Karpas-422 (cell line): Measurements from ENCODE around the gene MDGA2. TPM values are rescaled to one million over a fixed set of nuclear protein-coding genes. Genes with fewer than 3 reads are reported as not detected.
A peak's percentile ranks its signal among the peaks of the same experiment; 100 is the strongest.

Source experiments
- DNase-seq: peaks from one replicate; pipeline ENCODE4 v3.0.0-alpha.2; 2015
- H2AFZ ChIP-seq: fragments of 200-600 bp; sonication (generic); 2 replicates; pipeline ENCODE4 v1.6.1; 2014; ENCODE audit warnings: antibody characterized with exemption, low read length, mixed read lengths
- H3K27ac ChIP-seq: fragments of 200-600 bp; sonication (generic); 2 replicates; pipeline ENCODE4 v1.5.1; 2014; ENCODE audit warnings: mild to moderate bottlenecking, low read length, moderate library complexity
- H3K27me3 ChIP-seq: fragments of 200-600 bp; sonication (generic); 2 replicates; pipeline ENCODE4 v1.6.1; 2014; ENCODE audit warnings: low read length, mixed read lengths
- H3K36me3 ChIP-seq: fragments of 200-600 bp; sonication (generic); 2 replicates; pipeline ENCODE4 v1.6.1; 2014; ENCODE audit warnings: low read length, mixed read lengths; ENCODE audit not compliant: insufficient read depth
- H3K4me1 ChIP-seq: fragments of 200-600 bp; sonication (generic); 2 replicates; pipeline ENCODE4 v1.6.1; 2014; ENCODE audit warnings: mild to moderate bottlenecking, low read length, mixed read lengths
- H3K4me2 ChIP-seq: fragments of 200-600 bp; sonication (generic); 2 replicates; pipeline ENCODE4 v1.6.1; 2014; ENCODE audit warnings: low read length, low read depth, mild to moderate bottlenecking; ENCODE audit not compliant: poor library complexity, severe bottlenecking
- H3K4me3 ChIP-seq: fragments of 200-600 bp; sonication (generic); 2 replicates; pipeline ENCODE4 v1.5.1; 2014; ENCODE audit warnings: mild to moderate bottlenecking, antibody characterized with exemption, low read length, mixed read lengths
- H3K79me2 ChIP-seq: fragments of 200-600 bp; sonication (generic); 2 replicates; pipeline ENCODE4 v1.6.1; 2014; ENCODE audit warnings: mild to moderate bottlenecking, low read length, mixed read lengths
- H3K9ac ChIP-seq: fragments of 200-600 bp; sonication (generic); 2 replicates; pipeline ENCODE4 v1.6.0; 2014; ENCODE audit warnings: low read length
- H3K9me2 ChIP-seq: fragments of 200-600 bp; sonication (generic), shearing (Covaris generic); replicated peaks from 2 replicates; pipeline ENCODE4 v1.6.0; 2014; ENCODE audit warnings: mild to moderate bottlenecking, low read length, moderate library complexity; ENCODE audit not compliant: insufficient read depth
- H3K9me3 ChIP-seq: fragments of 300-700, 200-600 bp; sonication (generic); 2 replicates; pipeline ENCODE4 v1.6.1; 2014; ENCODE audit warnings: low read length, mixed read lengths
- H4K20me1 ChIP-seq: fragments of 200-600 bp; sonication (generic); 2 replicates; pipeline ENCODE4 v1.6.1; 2014; ENCODE audit warnings: mild to moderate bottlenecking, antibody characterized with exemption, low read length, low read depth; ENCODE audit not compliant: insufficient read depth
- total RNA-seq: library from RNA; depleted of rRNA; stranded (reverse); fragments of >200 nt; shearing (Covaris generic); gene quantifications from 2 replicates; pipeline ENCODE4 v1.2.3, GENCODE V29; 2014; ENCODE audit warnings: low replicate concordance

The MDGA2 gene
- total RNA-seq, 1 experiment from 2014 or later = not detected

DNA sequence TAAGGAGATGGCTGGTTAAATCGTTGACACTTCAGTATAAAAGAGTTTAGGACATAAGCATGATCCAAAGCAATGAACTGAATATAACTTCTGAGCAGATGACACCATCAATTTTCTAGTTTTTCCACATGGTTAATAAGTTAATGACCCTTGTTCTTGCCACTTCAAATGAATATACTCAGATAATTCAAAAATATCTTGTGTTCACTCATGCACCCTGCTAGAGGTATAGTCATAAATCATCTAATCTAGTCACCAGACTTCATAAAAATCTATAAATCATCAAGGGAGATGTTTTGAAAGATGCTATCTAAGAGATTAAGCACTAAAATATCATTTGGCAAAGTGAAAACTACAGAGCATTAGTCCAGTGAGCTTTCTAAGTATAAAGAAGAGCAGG lies 131.9 kb downstream of the MDGA2 start:
- Histone ChIP-seq H3K9ac (no peak overlapping the region), H2AFZ (no peak overlapping the region), H3K27ac (no peak overlapping the region), H4K20me1 (no peaks in the 10 kb centered on the region), H3K27me3 (no peaks in the 10 kb centered on the region), H3K9me3 (peaks cover 55% of the 10 kb centered on the region), H3K79me2 (no peaks in the 10 kb centered on the region), H3K36me3 (no peaks in the 10 kb centered on the region), H3K4me3 (no peak overlapping the region), H3K4me2 (no peak overlapping the region), H3K4me1 (no peaks in the 10 kb centered on the region), H3K9me2 (no peaks in the 10 kb centered on the region)
- DNase-seq = no peak

GRCh38 chr14:47541662-47542061 lies 133.7 kb downstream of the MDGA2 start:
- H2AFZ ChIP-seq = no peak overlapping the region

DNA sequence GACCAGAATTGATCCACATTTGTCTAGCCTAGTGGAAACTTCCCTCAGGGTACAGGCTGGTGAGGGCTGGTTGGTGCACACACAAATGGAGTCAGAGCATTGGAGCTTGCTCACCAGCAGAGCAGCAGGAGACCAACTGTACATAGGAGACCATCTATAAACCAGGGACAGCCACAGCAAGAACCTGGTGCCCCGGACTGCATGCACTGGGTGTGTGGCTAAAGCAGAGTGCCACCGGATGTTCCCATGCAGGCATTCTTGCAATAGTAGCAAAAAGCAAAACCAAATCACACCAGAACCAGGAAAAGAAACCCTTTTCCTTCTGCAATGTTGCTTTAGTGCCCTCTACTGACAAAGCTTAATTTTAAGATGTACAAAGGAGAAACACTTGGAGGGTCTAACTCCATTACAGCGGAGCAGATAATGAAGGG lies 136.4 kb downstream of the MDGA2 start:
- no peaks in the 10 kb centered on the region for H3K4me1 ChIP-seq
- H3K4me3 ChIP-seq = no peak overlapping the region
- H3K4me2 ChIP-seq = no peak overlapping the region
- H3K36me3 ChIP-seq = no peaks in the 10 kb centered on the region
- H2AFZ ChIP-seq = no peak overlapping the region
- no peak overlapping the region for H3K9ac ChIP-seq
- no peaks in the 10 kb centered on the region for H3K79me2 ChIP-seq
- no peaks in the 10 kb centered on the region for H4K20me1 ChIP-seq
- H3K9me3 ChIP-seq = peaks cover 53% of the 10 kb centered on the region
- H3K27me3 ChIP-seq = no peaks in the 10 kb centered on the region; the same call in 1 of the 2 replicates
- peak; percentile 56 for DNase-seq
- H3K9me2 ChIP-seq = no peaks in the 10 kb centered on the region
- H3K27ac ChIP-seq = no peak overlapping the region

More at GRCh38 chr14:47541662-47542061, 133.7 kb downstream of the MDGA2 start:
- no peak overlapping the region for H3K27ac ChIP-seq
- peaks cover 48% of the 10 kb centered on the region for H3K9me3 ChIP-seq
- H3K9me2 ChIP-seq = no peaks in the 10 kb centered on the region
- no peak overlapping the region for H3K4me2 ChIP-seq
- H3K36me3 ChIP-seq = no peaks in the 10 kb centered on the region
- H3K4me3 ChIP-seq = no peak overlapping the region
- H3K9ac ChIP-seq = no peak overlapping the region
- H3K27me3 ChIP-seq = no peaks in the 10 kb centered on the region
- no peaks in the 10 kb centered on the region for H4K20me1 ChIP-seq
- no peak for DNase-seq
- H3K4me1 ChIP-seq = no peaks in the 10 kb centered on the region
- no peaks in the 10 kb centered on the region for H3K79me2 ChIP-seq

DNA sequence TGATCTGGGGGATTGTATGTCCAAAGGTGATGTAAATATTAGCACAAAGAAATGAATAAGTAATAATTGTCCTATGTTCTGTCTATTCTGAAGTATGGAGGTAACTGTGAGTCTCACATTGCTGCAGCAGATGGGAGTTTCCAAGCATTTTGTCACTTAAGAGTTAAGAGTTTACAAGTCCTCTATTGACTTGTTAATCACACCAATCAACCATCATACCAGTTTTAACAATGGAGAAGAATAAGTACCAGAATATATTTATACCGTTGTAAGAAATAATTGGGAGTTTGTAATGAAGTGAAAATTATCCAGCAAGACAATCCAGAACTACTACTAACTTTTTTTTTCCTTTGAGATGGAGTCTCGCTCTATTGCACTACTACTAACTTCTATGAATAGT lies 139.1 kb downstream of the MDGA2 start:
- Histone ChIP-seq H3K9me3 (peaks cover 55% of the 10 kb centered on the region), H4K20me1 (no peaks in the 10 kb centered on the region), H3K9ac (no peak overlapping the region), H3K79me2 (no peaks in the 10 kb centered on the region), H3K4me1 (no peaks in the 10 kb centered on the region), H3K27ac (no peak overlapping the region), H3K4me2 (no peak overlapping the region), H3K27me3 (no peaks in the 10 kb centered on the region; the same call in 1 of the 2 replicates), H2AFZ (no peak overlapping the region), H3K36me3 (no peaks in the 10 kb centered on the region), H3K4me3 (no peak overlapping the region), H3K9me2 (no peaks in the 10 kb centered on the region)
- no peak for DNase-seq

- H3K4me2 ChIP-seq = no peak overlapping the region
- H3K9me3 ChIP-seq = peaks cover 48% of the 10 kb centered on the region
- H3K27ac ChIP-seq = no peak overlapping the region
- no peaks in the 10 kb centered on the region for H3K36me3 ChIP-seq
- no peak for DNase-seq
- no peaks in the 10 kb centered on the region for H4K20me1 ChIP-seq
- H2AFZ ChIP-seq = no peak overlapping the region
- no peaks in the 10 kb centered on the region; the same call in 1 of the 2 replicates for H3K27me3 ChIP-seq
- no peaks in the 10 kb centered on the region for H3K9me2 ChIP-seq
- no peak overlapping the region for H3K4me3 ChIP-seq
- H3K79me2 ChIP-seq = no peaks in the 10 kb centered on the region
- no peaks in the 10 kb centered on the region for H3K4me1 ChIP-seq
- no peak overlapping the region for H3K9ac ChIP-seq
These were observed 148.7 kb downstream of the MDGA2 start for GRCh38 chr14:47526591-47527244.

GRCh38 chr14:47524524-47524923 lies 150.9 kb downstream of the MDGA2 start:
- Histone ChIP-seq H3K36me3 (no peaks in the 10 kb centered on the region), H3K27me3 (no peaks in the 10 kb centered on the region; the same call in 1 of the 2 replicates), H3K4me3 (no peak overlapping the region), H3K27ac (no peak overlapping the region), H3K9me2 (no peaks in the 10 kb centered on the region), H4K20me1 (no peaks in the 10 kb centered on the region), H2AFZ (no peak overlapping the region), H3K79me2 (no peaks in the 10 kb centered on the region), H3K9me3 (peaks cover 47% of the 10 kb centered on the region), H3K9ac (no peak overlapping the region), H3K4me1 (no peaks in the 10 kb centered on the region), H3K4me2 (no peak overlapping the region)
- no peak for DNase-seq

DNA sequence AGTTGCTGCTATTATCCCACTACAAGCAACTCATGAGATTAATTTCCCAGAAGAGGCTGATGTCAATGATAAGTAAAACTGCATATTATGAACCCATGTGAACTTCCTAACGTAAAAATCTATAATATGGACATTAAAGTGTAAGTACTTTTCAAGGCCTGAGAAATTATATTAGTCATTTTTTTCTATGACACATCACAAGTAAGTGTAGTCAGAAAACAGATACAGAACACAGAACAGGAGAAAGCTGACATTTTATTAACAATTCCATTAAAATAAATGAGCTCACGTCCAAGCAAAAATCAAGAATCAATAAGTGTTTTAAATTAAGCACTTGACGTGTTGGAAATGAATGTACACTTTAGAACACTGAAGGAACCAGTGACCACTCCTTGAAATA lies 155.0 kb downstream of the MDGA2 start:
- DNase-seq = no peak
- H3K4me2 ChIP-seq = no peak overlapping the region
- H2AFZ ChIP-seq = no peak overlapping the region
- peaks cover 55% of the 10 kb centered on the region for H3K9me3 ChIP-seq
- no peaks in the 10 kb centered on the region for H3K79me2 ChIP-seq
- H3K9me2 ChIP-seq = no peaks in the 10 kb centered on the region
- no peaks in the 10 kb centered on the region for H4K20me1 ChIP-seq
- no peaks in the 10 kb centered on the region for H3K4me1 ChIP-seq
- H3K9ac ChIP-seq = no peak overlapping the region
- no peaks in the 10 kb centered on the region for H3K36me3 ChIP-seq
- no peaks in the 10 kb centered on the region; the same call in 1 of the 2 replicates for H3K27me3 ChIP-seq
- H3K4me3 ChIP-seq = no peak overlapping the region
- no peak overlapping the region for H3K27ac ChIP-seq

GRCh38 chr14:47511829-47512228 lies 163.6 kb downstream of the MDGA2 start:
- Histone ChIP-seq H2AFZ (no peak overlapping the region), H3K4me1 (no peaks in the 10 kb centered on the region), H4K20me1 (no peaks in the 10 kb centered on the region), H3K9me3 (peaks cover 77% of the 10 kb centered on the region), H3K36me3 (no peaks in the 10 kb centered on the region), H3K79me2 (no peaks in the 10 kb centered on the region), H3K27ac (no peak overlapping the region), H3K9me2 (no peaks in the 10 kb centered on the region), H3K4me2 (no peak overlapping the region), H3K4me3 (no peak overlapping the region), H3K27me3 (no peaks in the 10 kb centered on the region), H3K9ac (no peak overlapping the region)
- DNase-seq = no peak
